Aorta (tissue), 5 donors: ENCODE data around the gene ARHGAP33. TPM values are rescaled to one million over a fixed set of nuclear protein-coding genes. Genes with fewer than 3 reads are reported as not detected.

Experiments
- ATAC-seq: fragments of 200-7000 bp; cut with Tn5 transposase; one replicate; pipeline ENCODE4 v1.9.1; 2022; ENCODE audit warnings: moderate library complexity; ENCODE audit not compliant: low FRiP score
- DNase-seq, 2 donors: peaks; one replicate each; pipeline ENCODE4 v3.0.0-alpha.2; 2020
- H3K27ac ChIP-seq, 2 donors: one replicate each; pipeline ENCODE4 v1.5.1; 2013; ENCODE audit warnings: low read length in 2 of 2, mild to moderate bottlenecking in 2 of 2, moderate library complexity in 2 of 2, control low read depth in 1 of 2, inconsistent platforms in 1 of 2, low read depth in 1 of 2
- H3K27me3 ChIP-seq, 2 donors: one replicate each; pipeline ENCODE4 v1.6.1; 2013; ENCODE audit warnings: control low read depth in 1 of 2, low read length in 1 of 2, mild to moderate bottlenecking in 1 of 2, moderate library complexity in 1 of 2; ENCODE audit not compliant: insufficient read depth in 2 of 2, control insufficient read depth in 1 of 2
- H3K36me3 ChIP-seq, 2 donors: one replicate each; pipeline ENCODE4 v1.6.1; 2013; ENCODE audit warnings: control low read depth in 1 of 2, low read length in 1 of 2, mild to moderate bottlenecking in 1 of 2; ENCODE audit not compliant: insufficient read depth in 2 of 2, control insufficient read depth in 1 of 2
- H3K4me1 ChIP-seq, 2 donors: one replicate each; pipeline ENCODE4 v1.6.1; 2013; ENCODE audit warnings: low read length in 2 of 2, control low read depth in 1 of 2, mild to moderate bottlenecking in 1 of 2, moderate library complexity in 1 of 2; ENCODE audit not compliant: insufficient read depth in 2 of 2, control insufficient read depth in 1 of 2
- H3K4me3 ChIP-seq, 2 donors: one replicate each; pipeline ENCODE4 v1.5.1; 2013; ENCODE audit warnings: low read length in 2 of 2, control low read depth in 1 of 2, mild to moderate bottlenecking in 1 of 2
- H3K9me3 ChIP-seq: one replicate; pipeline ENCODE4 v1.6.1; 2013; ENCODE audit warnings: mild to moderate bottlenecking, low read length; ENCODE audit not compliant: control insufficient read depth
- WGBS, 2 donors: extraction: QIAGEN DNeasy Blood & Tissue Kit; methylation state at CpG; one replicate each; pipeline ENCODE4 v1.1.7; 2013; 5-methylcytosine and 5-hydroxymethylcytosine counted together
- intact Hi-C, 2 donors: fragments of 100-400 bp; cut with DNase I; formaldehyde crosslinking; loops; one replicate each; pipeline versions ENCODE4 v1.14.2 to v1.15.0; 2022
- polyA plus RNA-seq, 2 donors: library from polyadenylated mRNA; stranded (reverse); fragments of 200-250 nt; gene quantifications; one replicate each; pipeline ENCODE4 v1.2.3, GENCODE V29; 2013
- total RNA-seq, 2 donors: library from RNA; stranded (reverse); fragmentation: NEBNext Ultra II Directional; extraction: Animal tissue kit (Norgen Biotek cat#: 25700); gene quantifications; one replicate each; pipeline ENCODE4 v1.2.1, GENCODE V29; 2021
- donor health status: healthy with polysubstance abuse.
- donor health status: Bipolar disorder and iron deficiency.
- donor health status: DM: no; HTN: no; CAD: no.
- donor health status: DM: no; HTN: no; CAD: no.
- donor health status: DM: yes; HTN: yes; CAD: no.

Gene ARHGAP33
- total and polyA plus RNA-seq, 4 donors = 1.9 to 27.8 (median 17.2) TPM

DNA sequence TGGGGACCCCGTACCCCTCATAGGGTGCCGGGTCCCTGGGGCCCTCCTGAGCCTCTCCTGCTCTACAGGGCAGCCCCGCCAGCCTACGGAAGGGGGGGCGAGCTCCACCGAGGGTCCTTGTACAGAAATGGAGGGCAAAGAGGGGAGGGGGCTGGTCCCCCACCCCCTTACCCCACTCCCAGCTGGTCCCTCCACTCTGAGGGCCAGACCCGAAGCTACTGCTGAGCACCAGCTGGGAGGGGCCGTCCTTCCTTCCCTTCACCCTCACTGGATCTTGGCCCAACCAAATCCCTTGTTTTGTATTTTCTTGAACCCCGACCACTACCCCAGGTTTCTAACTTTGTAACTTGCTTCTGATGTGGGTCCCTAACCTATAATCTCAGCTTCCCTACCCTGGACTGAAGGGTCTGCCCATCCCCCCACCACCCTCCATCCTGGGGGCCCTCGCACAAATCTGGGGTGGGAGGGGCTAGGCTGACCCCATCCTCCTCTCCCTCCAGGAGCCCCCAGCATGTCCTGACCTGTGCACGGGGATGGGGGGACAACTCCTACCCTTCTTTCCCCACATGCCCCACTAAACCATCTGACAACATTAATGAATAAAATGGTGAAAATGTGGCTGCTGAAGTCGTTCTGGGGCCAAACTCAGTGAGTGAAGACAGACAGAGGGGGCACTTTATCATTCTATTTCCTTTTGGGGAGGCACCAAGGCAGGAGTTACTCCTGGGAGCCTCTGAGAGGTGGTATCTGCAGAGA is 13.0 kb downstream of the ARHGAP33 start:
- DNase-seq (no peak), ATAC-seq (no peak)
- H3K27me3 ChIP-seq = no peaks in the 10 kb centered on the region
- no peak overlapping the region for H3K27ac ChIP-seq
- no peak overlapping the region for H3K4me3 ChIP-seq
- intact Hi-C loops = no loop called here
- 75 to 79% methylated on average over 12 of the region's 12 CpGs for WGBS, 2 donors
- no peaks in the 10 kb centered on the region for H3K9me3 ChIP-seq
- no peaks in the 10 kb centered on the region for H3K4me1 ChIP-seq
- H3K36me3 ChIP-seq = no peaks in the 10 kb centered on the region

- Histone ChIP-seq H3K4me3 (no peak overlapping the region), H3K27ac (no peak overlapping the region), H3K9me3 (no peaks in the 10 kb centered on the region), H3K27me3 (no peaks in the 10 kb centered on the region), H3K4me1 (no peaks in the 10 kb centered on the region), H3K36me3 (no peaks in the 10 kb centered on the region)
- intact Hi-C loops = no loop called here
- 78 to 82% methylated on average over 10 to 11 of the region's 11 CpGs for WGBS, 2 donors
- ATAC-seq = no peak
- DNase-seq = no peak
These were observed 14.0 kb downstream of the ARHGAP33 start for GRCh38 chr19:35789195-35789977.

DNA sequence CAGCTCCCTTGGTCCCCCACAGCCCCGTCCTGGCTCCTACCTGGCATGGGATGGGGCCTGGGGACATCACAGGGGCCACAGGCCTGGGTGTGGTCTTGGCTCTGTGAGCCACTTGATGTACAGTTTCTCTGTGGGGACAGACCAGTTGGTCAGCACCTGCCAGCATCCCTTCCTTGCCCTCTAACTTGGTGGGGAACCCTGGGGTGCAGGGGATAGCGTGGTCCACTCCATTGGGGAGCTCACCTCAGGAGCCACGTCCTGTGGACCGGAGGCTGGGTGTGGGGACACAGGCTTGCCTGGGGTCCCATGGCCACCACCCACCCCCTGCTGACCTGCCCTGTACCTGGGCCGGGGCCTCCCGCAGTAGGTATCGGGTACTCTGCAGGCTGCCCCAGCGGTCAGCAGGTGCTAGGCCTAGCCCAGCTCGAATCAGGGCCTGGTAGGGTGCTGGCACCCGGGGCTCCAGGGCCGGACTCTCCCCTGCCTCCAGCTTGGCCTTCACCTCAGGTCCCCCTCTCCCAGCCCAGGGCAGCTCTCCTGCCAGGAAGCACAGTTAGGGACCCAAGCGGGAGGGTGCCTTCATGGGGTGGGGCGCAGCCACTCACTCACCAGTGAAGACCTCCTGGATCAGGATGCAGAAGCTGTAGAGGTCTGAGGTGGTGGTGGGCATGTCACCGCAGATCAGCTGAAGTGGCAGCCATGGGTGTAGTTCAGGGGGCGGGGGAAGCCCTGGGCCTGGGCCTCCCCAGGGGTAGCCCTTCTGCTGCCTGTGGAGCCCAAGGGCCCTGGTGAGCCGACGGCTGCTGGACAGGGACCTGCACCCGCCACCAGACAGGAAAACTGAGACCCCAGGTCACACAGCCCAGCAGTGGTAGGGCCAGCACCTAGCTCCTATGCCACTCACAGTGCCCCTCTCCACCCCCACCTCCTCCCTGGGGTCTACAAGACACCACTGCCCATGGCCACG is 14.9 kb downstream of the ARHGAP33 start:
- DNase-seq (no peak), ATAC-seq (no peak)
- Histone ChIP-seq H3K4me1 (no peaks in the 10 kb centered on the region), H3K36me3 (no peaks in the 10 kb centered on the region), H3K9me3 (no peaks in the 10 kb centered on the region), H3K27ac (no peak overlapping the region), H3K4me3 (no peak overlapping the region), H3K27me3 (no peaks in the 10 kb centered on the region)
- 82% methylated on average over 19 of the region's 19 CpGs for WGBS, 2 donors
- intact Hi-C loops = no loop called here

GRCh38 chr19:35790981-35791813 is 15.8 kb downstream of the ARHGAP33 start:
- Histone ChIP-seq H3K4me1 (no peaks in the 10 kb centered on the region), H3K9me3 (no peaks in the 10 kb centered on the region), H3K27me3 (no peaks in the 10 kb centered on the region), H3K4me3 (no peak overlapping the region), H3K36me3 (no peaks in the 10 kb centered on the region), H3K27ac (no peak overlapping the region)
- no peak for ATAC-seq
- WGBS, 2 donors = 61% methylated on average over 20 of the region's 20 CpGs
- intact Hi-C loops = no loop called here
- no peak for DNase-seq

DNA sequence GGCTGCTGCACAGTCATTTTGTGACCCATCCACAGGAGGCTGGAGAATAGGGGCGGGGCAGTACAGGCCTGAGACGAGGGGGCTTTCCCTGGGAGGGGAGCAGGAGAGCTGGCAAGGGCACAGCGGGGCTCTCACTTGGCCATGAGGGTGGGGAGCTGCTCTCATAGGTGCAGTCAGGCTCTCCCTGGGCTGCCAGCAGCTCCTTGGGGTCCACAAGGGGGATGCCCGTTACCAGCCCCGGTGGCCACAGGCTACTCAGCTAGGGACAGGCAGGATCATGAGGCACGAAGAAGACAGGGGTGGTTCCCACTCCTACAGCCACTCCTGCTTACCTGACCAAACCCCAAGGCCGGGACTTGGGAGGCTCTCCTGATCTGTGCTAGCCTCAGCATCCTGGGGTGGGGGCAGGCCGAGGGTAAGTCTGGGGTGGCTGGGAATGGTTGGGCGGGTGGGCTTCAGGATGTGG is 16.5 kb downstream of the ARHGAP33 start:
- no peak for DNase-seq
- Histone ChIP-seq H3K9me3 (no peaks in the 10 kb centered on the region), H3K4me1 (no peaks in the 10 kb centered on the region), H3K36me3 (no peaks in the 10 kb centered on the region), H3K27ac (no peak overlapping the region), H3K4me3 (no peak overlapping the region), H3K27me3 (no peaks in the 10 kb centered on the region)
- 87 to 88% methylated on average over 9 of the region's 9 CpGs for WGBS, 2 donors
- intact Hi-C loops = no loop called here
- no peak for ATAC-seq

DNA sequence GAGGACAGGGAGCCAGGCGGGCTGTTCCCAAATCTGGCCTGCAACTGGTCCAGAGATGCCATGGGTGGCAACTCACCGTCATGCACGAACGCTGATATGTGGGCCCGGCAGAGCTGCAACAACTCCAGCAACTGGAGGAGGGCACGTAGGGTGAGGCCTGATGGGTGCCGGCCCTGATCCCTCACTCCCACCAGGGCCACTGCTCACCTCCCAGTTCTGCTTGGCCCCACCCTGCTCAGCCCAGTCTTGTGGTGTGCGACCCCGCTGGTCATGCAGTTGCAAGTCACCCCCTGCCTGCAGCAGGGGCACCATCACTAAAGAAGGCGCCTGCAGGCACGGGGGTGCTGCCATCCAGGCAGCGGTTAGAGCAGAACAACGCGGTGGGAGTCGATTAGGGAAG is 16.9 kb downstream of the ARHGAP33 start:
- Histone ChIP-seq H3K4me1 (no peaks in the 10 kb centered on the region), H3K36me3 (no peaks in the 10 kb centered on the region), H3K27me3 (no peaks in the 10 kb centered on the region), H3K27ac (no peak overlapping the region), H3K9me3 (no peaks in the 10 kb centered on the region), H3K4me3 (no peak overlapping the region)
- intact Hi-C loops = no loop called here
- WGBS, 2 donors = 82 to 86% methylated on average over 15 of the region's 15 CpGs
- DNase-seq = no peak
- no peak for ATAC-seq

DNA sequence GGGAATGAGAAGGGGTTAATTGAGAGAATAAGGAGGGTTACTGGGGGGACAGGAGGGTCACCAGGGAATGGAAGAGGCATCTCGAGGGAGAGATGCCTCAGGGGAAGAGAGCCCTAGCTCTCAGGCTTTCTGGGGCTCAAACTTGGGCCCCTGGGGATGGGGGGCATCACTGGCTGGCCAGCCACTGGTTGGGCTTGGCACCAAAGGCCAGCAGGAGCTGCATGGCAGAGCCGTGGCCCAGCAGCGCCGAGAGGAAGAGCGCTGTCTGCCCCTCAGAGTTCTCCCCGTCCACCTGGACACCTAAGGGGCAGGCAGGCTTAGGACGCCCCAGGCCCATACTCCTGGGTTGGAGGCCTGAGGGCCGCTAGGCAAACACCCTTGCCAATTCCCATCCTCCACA is 17.5 kb downstream of the ARHGAP33 start:
- Histone ChIP-seq H3K9me3 (no peaks in the 10 kb centered on the region), H3K27ac (no peak overlapping the region), H3K4me1 (no peaks in the 10 kb centered on the region), H3K27me3 (no peaks in the 10 kb centered on the region), H3K4me3 (no peak overlapping the region), H3K36me3 (no peaks in the 10 kb centered on the region)
- ATAC-seq (no peak), DNase-seq (no peak)
- WGBS, 2 donors = 68 to 70% methylated on average over 5 to 8 of the region's 8 CpGs
- intact Hi-C loops = no loop called here
